Bronchial epithelial cell (primary cell): ENCODE results near the gene PIGV. TPM values are rescaled to one million over a fixed set of nuclear protein-coding genes. Genes with fewer than 3 reads are reported as not detected.
"Not testable (repeated sequence)": the region's sequence is repeated elsewhere in the genome, so short reads cannot be mapped to it uniquely, and the experiment has no call there.

ENCODE experiments used
- DNase-seq: peaks from one replicate; pipeline ENCODE4 v3.0.0-alpha.2; 2010; ENCODE audit warnings: low read depth
- FAIRE-seq: peaks from 2 replicates; lab custom pipeline; 2011; peaks lifted over from hg19 to GRCh38; lab: Jason Lieb, UNC
- H3K27me3 ChIP-seq: 2 replicates; pipeline ENCODE4 v1.5.1; 2011; ENCODE audit warnings: low read length; ENCODE audit not compliant: control insufficient read depth, insufficient read depth
- H3K36me3 ChIP-seq: 2 replicates; pipeline ENCODE4 v1.5.1; 2011; ENCODE audit warnings: low read length; ENCODE audit not compliant: control insufficient read depth, insufficient read depth
- H3K4me3 ChIP-seq: 2 replicates; pipeline ENCODE4 v1.5.1; 2011; ENCODE audit warnings: mild to moderate bottlenecking, low read depth, low read length, control low read depth
- total RNA-seq: library from RNA; depleted of rRNA; stranded (reverse); fragments of >200 nt; gene quantifications from 2 replicates; pipeline ENCODE4 v1.2.1, GENCODE V29; 2014
- TF ChIP-seq, protein P1 (sequence below): IDR thresholded peaks from 2 replicates; pipeline ENCODE4 v1.5.1; 2011; ENCODE audit warnings: mild to moderate bottlenecking, moderate library complexity, low read length, control low read depth, inconsistent platforms; ENCODE audit not compliant: insufficient read depth, severe bottlenecking

PIGV gene
- total RNA-seq, 1 donor from 2014 or later: 14.2 TPM

GRCh38 chr1:26833432-26834405 is 46.0 kb downstream of the PIGV start:
- peaks cover 29% of the 10 kb centered on the region for H3K36me3 ChIP-seq
- DNase-seq: no peak
- H3K4me3 ChIP-seq: no peak overlapping the region
- FAIRE-seq: no peak
- no peaks in the 10 kb centered on the region for H3K27me3 ChIP-seq
- TF ChIP-seq, protein P1, sequence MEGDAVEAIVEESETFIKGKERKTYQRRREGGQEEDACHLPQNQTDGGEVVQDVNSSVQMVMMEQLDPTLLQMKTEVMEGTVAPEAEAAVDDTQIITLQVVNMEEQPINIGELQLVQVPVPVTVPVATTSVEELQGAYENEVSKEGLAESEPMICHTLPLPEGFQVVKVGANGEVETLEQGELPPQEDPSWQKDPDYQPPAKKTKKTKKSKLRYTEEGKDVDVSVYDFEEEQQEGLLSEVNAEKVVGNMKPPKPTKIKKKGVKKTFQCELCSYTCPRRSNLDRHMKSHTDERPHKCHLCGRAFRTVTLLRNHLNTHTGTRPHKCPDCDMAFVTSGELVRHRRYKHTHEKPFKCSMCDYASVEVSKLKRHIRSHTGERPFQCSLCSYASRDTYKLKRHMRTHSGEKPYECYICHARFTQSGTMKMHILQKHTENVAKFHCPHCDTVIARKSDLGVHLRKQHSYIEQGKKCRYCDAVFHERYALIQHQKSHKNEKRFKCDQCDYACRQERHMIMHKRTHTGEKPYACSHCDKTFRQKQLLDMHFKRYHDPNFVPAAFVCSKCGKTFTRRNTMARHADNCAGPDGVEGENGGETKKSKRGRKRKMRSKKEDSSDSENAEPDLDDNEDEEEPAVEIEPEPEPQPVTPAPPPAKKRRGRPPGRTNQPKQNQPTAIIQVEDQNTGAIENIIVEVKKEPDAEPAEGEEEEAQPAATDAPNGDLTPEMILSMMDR: no peak

DNA sequence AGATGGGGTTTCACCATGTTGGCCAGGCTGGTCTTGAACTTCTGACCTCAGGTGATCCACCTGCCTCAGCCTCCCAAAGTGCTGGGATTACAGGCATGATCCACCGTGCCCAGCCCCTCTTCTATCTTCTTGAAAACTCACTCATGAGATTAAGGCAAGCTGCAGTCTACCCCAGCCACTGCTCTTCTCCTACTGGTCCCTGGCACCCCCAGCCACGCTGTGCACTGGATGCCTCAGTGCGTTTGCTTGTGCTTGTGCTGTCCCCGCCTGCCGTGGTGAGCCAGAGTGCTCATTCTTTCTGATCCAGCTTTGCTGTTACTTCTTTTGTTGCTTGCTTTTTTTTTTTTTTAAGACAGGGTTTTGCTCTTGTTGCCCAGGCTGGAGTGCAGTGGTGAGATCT is 49.9 kb downstream of the PIGV start:
- not testable (repeated sequence) for DNase-seq, H3K4me3 ChIP-seq, H3K27me3 ChIP-seq, FAIRE-seq
- peaks cover 24% of the 10 kb centered on the region for H3K36me3 ChIP-seq

DNA sequence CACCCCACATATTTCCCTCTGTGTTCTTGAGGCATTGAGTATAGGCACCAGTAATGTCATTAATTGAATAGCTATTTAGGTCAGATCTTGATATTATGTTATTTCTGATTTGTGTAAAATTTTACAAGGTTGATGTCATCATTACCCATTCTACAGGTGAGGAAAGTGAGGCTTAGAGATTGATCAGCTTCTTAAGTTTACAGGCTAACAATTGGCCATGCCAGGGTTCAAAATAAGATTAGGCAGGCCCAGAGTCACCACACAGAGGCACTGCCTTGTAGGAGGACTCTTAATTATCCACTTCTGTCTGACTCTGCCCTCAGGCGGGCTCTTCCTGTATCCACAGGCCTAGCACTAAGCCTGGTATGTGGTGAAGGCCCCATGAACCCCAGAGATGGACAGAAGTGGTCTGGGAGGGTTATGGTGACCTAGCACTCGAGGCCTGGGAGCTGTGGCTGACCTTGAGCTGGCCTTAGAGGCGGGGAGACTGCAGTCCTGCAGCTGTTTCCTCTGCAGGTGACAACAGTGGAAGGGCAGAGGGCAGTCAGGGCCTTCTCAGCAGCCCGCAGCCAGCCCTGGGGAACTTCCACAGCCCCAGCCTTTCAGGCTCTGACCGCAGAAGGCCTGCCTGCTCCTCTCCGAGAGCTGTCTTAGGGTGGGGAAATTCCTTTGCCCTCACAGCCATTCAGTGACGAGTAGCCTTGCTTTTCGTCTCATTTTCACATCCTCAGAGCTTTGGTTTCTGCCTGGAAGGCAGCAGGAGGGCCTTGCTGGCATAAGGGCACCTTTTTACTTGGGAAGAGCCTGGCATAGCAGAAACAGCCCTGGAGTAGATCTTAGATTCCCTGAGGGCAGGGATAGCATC is 51.0 kb downstream of the PIGV start:
- no peak overlapping the region for H3K4me3 ChIP-seq
- DNase-seq (no peak), FAIRE-seq (no peak)
- no peaks in the 10 kb centered on the region for H3K27me3 ChIP-seq
- H3K36me3 ChIP-seq: peaks cover 18% of the 10 kb centered on the region
- TF ChIP-seq, protein P1: no peak

DNA sequence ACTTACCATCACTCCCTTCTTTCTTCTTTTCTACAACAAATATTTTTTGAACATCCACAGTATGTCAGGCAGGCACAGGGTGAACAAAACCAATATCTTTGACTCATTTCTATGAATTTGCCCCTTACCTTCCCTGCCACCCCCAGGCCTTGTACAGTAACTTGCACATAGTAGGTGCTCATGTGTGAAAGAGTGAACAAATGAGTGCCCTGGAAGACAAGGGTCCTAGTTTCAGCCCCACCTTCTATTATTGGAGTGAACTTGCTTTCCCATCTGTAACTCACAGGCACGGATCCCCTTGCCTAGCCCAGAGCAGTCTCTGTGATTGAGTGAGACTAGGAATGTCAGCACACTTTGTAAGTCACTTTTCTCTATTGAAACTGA is 51.6 kb downstream of the PIGV start:
- H3K36me3 ChIP-seq: peaks cover 14% of the 10 kb centered on the region
- DNase-seq: no peak
- FAIRE-seq: no peak

GRCh38 chr1:26839779-26840178 is 52.0 kb downstream of the PIGV start:
- TF ChIP-seq, protein P1: no peak
- H3K36me3 ChIP-seq: peaks cover 13% of the 10 kb centered on the region
- H3K4me3 ChIP-seq: no peak overlapping the region
- DNase-seq (no peak), FAIRE-seq (no peak)
- H3K27me3 ChIP-seq: no peaks in the 10 kb centered on the region

More for the DNA sequence above, 51.6 kb downstream of the PIGV start:
- TF ChIP-seq, protein P1: no peak
- H3K4me3 ChIP-seq: no peak overlapping the region
- no peaks in the 10 kb centered on the region for H3K27me3 ChIP-seq
